Fibroblast of mammary gland (primary cell): ENCODE results near the gene PTBP2.

ENCODE experiments used
- DNase-seq: peaks from one replicate; pipeline ENCODE4 v3.0.0-alpha.2; 2010; ENCODE audit warnings: low read depth
- H3K4me3 ChIP-seq: 2 replicates; pipeline ENCODE4 v1.5.1; 2011; ENCODE audit warnings: low read depth, mild to moderate bottlenecking, low read length, moderate library complexity; ENCODE audit not compliant: control insufficient read depth
- CTCF ChIP-seq: conservative IDR thresholded peaks from 2 replicates; pipeline ENCODE4 v1.5.1; 2011; ENCODE audit warnings: low read depth, low read length, inconsistent platforms; ENCODE audit not compliant: control insufficient read depth, insufficient read depth

PTBP2 gene

GRCh38 chr1:96721416-96722160 lies at the start of gene PTBP2:
Gene PTBP2, plus strand, starts transcription at chr1:96721784. Its CDS starts 81 bp downstream, at chr1:96721865.
- TF ChIP-seq CTCF, result no peak
- H3K4me3 ChIP-seq, result peak within 1 kb of the TSS; percentile 91
- peak; percentile 61 for DNase-seq

GRCh38 chr1:96674915-96675314 lies 46.7 kb upstream of the PTBP2 start:
- no peak for DNase-seq
- peak; percentile 8 for TF ChIP-seq CTCF

GRCh38 chr1:96682056-96682455 lies 39.5 kb upstream of the PTBP2 start:
- DNase-seq, result no peak
- no peak for TF ChIP-seq CTCF
- H3K4me3 ChIP-seq, result no peak overlapping the region

More at GRCh38 chr1:96674915-96675314, 46.7 kb upstream of the PTBP2 start:
- no peak overlapping the region for H3K4me3 ChIP-seq

GRCh38 chr1:96683931-96684330 lies 37.7 kb upstream of the PTBP2 start:
- DNase-seq, result peak; percentile 10
- no peak overlapping the region for H3K4me3 ChIP-seq
- no peak for TF ChIP-seq CTCF

GRCh38 chr1:96684744-96685143 lies 36.8 kb upstream of the PTBP2 start:
- H3K4me3 ChIP-seq, result no peak overlapping the region
- DNase-seq, result no peak
- no peak for TF ChIP-seq CTCF

GRCh38 chr1:96688767-96689166 lies 32.8 kb upstream of the PTBP2 start:
- no peak overlapping the region for H3K4me3 ChIP-seq
- no peak for DNase-seq
- no peak for TF ChIP-seq CTCF

GRCh38 chr1:96695954-96696353 lies 25.6 kb upstream of the PTBP2 start:
- no peak for TF ChIP-seq CTCF
- H3K4me3 ChIP-seq, result no peak overlapping the region
- DNase-seq, result no peak
